ENCODE results near the gene SMOC1.

SMOC1 gene

DNA sequence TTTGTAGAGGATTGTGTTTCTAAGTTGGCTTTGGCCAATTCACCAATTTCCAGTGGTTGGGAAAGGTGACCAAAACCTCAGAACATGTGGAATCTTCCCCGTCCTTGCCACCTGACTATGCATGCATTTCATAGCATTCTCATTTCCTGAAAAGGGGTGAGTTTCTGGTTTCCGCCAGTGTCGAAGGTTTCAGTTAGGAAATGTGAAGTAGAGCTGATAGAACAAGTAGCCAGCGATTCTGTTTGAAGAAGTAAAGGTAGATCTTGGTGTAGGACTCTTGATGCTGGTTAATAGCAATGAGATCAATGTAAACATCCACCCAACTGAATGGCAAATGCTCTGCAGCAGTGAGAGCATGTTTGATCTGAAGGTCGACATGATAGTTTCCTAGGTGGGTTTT lies 15.9 kb downstream of the SMOC1 start:
- H3K4me1 ChIP-seq (ENCODE audit: low read depth, poor library complexity, severe bottlenecking) = no peaks in the 10 kb centered on the region
- no peak overlapping the region for H2AFZ ChIP-seq (ENCODE audit: low read depth)
- H3K79me2 ChIP-seq (ENCODE audit: insufficient read depth, low read depth) = no peaks in the 10 kb centered on the region
- TF ChIP-seq, protein P1, sequence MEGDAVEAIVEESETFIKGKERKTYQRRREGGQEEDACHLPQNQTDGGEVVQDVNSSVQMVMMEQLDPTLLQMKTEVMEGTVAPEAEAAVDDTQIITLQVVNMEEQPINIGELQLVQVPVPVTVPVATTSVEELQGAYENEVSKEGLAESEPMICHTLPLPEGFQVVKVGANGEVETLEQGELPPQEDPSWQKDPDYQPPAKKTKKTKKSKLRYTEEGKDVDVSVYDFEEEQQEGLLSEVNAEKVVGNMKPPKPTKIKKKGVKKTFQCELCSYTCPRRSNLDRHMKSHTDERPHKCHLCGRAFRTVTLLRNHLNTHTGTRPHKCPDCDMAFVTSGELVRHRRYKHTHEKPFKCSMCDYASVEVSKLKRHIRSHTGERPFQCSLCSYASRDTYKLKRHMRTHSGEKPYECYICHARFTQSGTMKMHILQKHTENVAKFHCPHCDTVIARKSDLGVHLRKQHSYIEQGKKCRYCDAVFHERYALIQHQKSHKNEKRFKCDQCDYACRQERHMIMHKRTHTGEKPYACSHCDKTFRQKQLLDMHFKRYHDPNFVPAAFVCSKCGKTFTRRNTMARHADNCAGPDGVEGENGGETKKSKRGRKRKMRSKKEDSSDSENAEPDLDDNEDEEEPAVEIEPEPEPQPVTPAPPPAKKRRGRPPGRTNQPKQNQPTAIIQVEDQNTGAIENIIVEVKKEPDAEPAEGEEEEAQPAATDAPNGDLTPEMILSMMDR (conservative IDR thresholded peaks at IDR 0.05; ENCODE audit: low read depth, low read length) = no peak
- no peaks in the 10 kb centered on the region for H3K36me3 ChIP-seq (ENCODE audit: insufficient read depth)
- H3K4me3 ChIP-seq (IDR thresholded peaks at IDR 0.05; ENCODE audit: insufficient read depth, low read depth, low read length) = no peak overlapping the region
- no peak overlapping the region for H3K4me2 ChIP-seq
- H3K27me3 ChIP-seq (ENCODE audit: insufficient read depth, low read depth) = no peaks in the 10 kb centered on the region
- no peak overlapping the region for H3K9ac ChIP-seq
- H4K20me1 ChIP-seq (ENCODE audit: insufficient read depth) = no peaks in the 10 kb centered on the region
- H3K27ac ChIP-seq = no peak overlapping the region

DNA sequence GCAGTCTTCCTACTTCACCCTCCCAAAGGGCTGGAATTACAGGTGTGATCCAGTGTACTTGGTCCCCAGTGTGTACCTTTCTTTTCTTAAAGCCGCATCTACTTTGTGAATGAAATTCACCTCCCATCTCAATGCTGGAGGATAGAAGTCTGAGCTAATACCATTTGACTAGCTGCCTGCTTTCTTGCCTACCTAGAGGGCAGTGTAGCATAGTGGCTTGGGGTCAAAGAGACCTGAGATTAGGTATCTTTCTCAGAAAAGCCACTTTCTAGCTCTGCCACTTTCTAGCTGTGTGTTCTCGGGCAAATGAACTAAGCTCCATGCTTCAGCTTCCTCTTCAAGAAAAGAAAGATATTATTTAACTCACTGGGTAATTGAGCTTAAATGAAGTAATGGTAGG lies 16.9 kb downstream of the SMOC1 start:
- Histone ChIP-seq H3K9ac (no peak overlapping the region), H3K79me2 (ENCODE audit: insufficient read depth, low read depth) (no peaks in the 10 kb centered on the region), H4K20me1 (ENCODE audit: insufficient read depth) (no peaks in the 10 kb centered on the region), H3K4me2 (no peak overlapping the region), H3K4me1 (ENCODE audit: low read depth, poor library complexity, severe bottlenecking) (no peaks in the 10 kb centered on the region), H3K27ac (no peak overlapping the region), H2AFZ (ENCODE audit: low read depth) (no peak overlapping the region), H3K36me3 (ENCODE audit: insufficient read depth) (no peaks in the 10 kb centered on the region), H3K4me3 (IDR thresholded peaks at IDR 0.05; ENCODE audit: insufficient read depth, low read depth, low read length) (no peak overlapping the region), H3K27me3 (ENCODE audit: insufficient read depth, low read depth) (no peaks in the 10 kb centered on the region)
- TF ChIP-seq, protein P1 (conservative IDR thresholded peaks at IDR 0.05; ENCODE audit: low read depth, low read length) = no peak

DNA sequence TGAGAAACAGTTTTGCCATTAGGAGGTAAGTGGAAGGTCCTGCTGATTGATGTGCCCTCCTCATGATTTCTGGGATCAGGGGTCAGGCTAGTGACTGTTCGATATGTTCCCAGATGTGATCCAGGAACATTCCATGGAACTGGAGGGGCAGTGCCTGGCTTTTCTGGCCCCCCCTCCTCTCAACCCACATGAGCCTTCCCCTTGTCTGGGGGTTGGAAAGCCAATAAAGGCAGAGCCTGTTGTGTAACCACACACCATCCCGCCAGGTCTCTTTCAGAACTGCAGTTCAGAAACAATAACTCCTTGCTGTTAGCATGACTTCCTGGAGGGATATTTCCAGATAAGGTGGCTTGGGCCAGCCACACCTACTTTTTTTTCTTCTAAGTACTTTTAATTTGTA lies 17.8 kb downstream of the SMOC1 start:
- no peaks in the 10 kb centered on the region for H3K27me3 ChIP-seq (ENCODE audit: insufficient read depth, low read depth)
- no peaks in the 10 kb centered on the region for H3K79me2 ChIP-seq (ENCODE audit: insufficient read depth, low read depth)
- no peak overlapping the region for H3K4me2 ChIP-seq
- no peak overlapping the region for H2AFZ ChIP-seq (ENCODE audit: low read depth)
- H3K4me3 ChIP-seq (IDR thresholded peaks at IDR 0.05; ENCODE audit: insufficient read depth, low read depth, low read length) = no peak overlapping the region
- no peak overlapping the region for H3K27ac ChIP-seq
- no peaks in the 10 kb centered on the region for H3K36me3 ChIP-seq (ENCODE audit: insufficient read depth)
- H3K9ac ChIP-seq = no peak overlapping the region
- H4K20me1 ChIP-seq (ENCODE audit: insufficient read depth) = no peaks in the 10 kb centered on the region
- no peaks in the 10 kb centered on the region for H3K4me1 ChIP-seq (ENCODE audit: low read depth, poor library complexity, severe bottlenecking)
- TF ChIP-seq, protein P1 (conservative IDR thresholded peaks at IDR 0.05; ENCODE audit: low read depth, low read length) = no peak

DNA sequence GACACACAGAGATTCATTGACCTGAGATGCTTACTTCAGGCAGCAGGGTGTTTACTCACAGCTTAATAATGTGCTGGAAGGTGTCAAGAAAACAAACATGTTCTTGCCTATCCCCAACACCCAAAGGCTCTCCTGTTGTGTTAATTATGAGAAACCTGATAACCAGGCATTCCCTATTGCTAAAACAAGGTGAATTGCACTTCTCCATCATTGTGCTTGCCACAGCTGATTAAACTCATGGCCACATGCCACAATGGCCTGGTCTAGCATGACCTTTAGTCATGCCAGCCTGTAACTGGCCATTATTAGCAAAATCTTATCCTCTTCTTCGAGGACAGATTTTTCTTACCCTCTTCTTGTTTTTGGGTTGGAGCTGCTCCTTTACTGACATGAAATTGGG lies 21.4 kb downstream of the SMOC1 start:
- Histone ChIP-seq H3K27ac (no peak overlapping the region), H3K4me1 (ENCODE audit: low read depth, poor library complexity, severe bottlenecking) (no peaks in the 10 kb centered on the region), H3K79me2 (ENCODE audit: insufficient read depth, low read depth) (no peaks in the 10 kb centered on the region), H2AFZ (ENCODE audit: low read depth) (no peak overlapping the region), H3K4me2 (no peak overlapping the region), H4K20me1 (ENCODE audit: insufficient read depth) (no peaks in the 10 kb centered on the region), H3K36me3 (ENCODE audit: insufficient read depth) (no peaks in the 10 kb centered on the region), H3K9ac (no peak overlapping the region), H3K27me3 (ENCODE audit: insufficient read depth, low read depth) (no peaks in the 10 kb centered on the region), H3K4me3 (IDR thresholded peaks at IDR 0.05; ENCODE audit: insufficient read depth, low read depth, low read length) (no peak overlapping the region)
- TF ChIP-seq, protein P1 (conservative IDR thresholded peaks at IDR 0.05; ENCODE audit: low read depth, low read length) = no peak
